HG02759 (cell line): ENCODE measurements around the gene GDF3.
"Not testable (repeated sequence)": the region's sequence is repeated elsewhere in the genome, so short reads cannot be mapped to it uniquely, and the experiment has no call there.

Experiments used
- ATAC-seq: cut with Tn5 transposase; IDR thresholded peaks from one replicate; pipeline ENCODE4 v1.9.1; 2021; ENCODE audit warnings: mild to moderate bottlenecking, moderate library complexity; ENCODE audit not compliant: unreplicated experiment

GDF3 gene

DNA sequence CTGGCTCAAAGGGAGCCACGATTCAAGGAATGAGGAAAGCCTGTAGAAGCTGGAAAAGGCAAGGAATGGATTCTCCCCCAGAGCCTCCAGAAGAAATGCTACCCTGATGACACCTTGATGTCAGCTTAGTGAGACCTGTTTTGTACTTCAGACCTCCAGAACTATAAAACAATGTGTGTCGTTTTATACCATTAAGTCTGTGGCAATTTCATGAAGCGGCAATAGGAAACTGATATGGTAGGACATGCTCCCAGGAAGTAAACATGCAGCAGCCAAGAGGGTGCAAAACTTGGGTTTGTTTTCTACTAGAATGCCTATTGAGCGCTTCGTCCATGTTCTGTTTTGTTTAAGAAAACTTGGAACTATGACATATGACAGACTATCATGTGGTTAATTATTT lies 27.4 kb downstream of the GDF3 start:
- ATAC-seq: no peak

DNA sequence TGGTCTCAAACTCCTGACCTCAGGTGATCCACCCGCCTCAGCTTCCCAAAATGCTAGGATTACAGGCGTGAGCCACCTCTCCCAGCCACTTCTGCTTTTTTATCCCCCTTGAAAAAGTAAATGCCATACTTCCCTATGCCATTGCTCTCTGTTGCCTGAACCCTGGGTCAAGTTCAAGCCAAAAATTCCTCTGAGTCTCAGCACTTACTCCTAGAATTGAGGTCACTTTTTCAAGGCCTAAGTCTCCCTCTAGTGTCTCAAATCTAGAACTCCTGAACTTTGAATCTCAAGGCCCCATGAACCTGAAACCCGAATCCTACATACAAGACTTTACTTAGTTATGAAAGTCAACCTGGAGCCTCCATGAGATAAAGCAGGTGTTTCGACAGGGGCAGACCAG lies 28.4 kb downstream of the GDF3 start:
- ATAC-seq: no peak

DNA sequence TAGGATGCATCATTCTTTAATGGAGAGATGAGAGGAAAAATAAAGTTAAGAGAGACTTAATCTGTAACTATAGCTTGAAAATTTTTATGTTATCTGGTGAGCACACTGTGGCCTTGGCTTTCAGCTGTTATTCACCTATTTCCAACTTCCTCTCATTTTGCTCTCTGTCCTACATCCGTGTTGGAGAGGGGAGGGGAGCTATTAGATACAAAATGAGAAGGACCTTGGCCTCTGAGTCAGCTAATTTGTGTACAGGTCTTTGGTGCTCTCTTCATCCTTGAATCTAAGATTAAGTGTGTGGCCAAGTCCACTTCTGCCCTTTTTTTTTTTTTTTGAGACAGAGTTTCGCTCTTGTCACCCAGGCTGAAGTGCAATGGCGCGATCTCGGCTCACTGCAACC lies 29.0 kb downstream of the GDF3 start:
- no peak for ATAC-seq

DNA sequence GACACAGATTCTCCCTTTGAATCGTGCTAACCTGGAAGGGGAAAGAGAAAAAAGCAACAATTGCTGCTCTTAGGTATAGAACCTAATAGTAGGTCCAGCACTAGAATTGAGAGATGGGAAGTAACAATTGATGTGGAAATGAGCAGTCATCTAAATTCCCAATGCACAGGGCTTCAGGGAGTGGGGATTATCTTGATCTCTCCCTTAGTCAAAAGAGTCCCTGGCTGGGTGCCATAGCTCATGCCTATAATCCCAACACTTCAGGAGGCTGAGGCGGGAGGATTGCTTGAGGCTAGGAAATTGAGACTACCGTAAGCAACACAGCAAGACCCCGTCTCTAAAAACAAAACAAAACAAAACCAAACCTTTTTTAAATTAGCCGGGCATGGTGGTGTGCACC lies 33.8 kb downstream of the GDF3 start:
- ATAC-seq: no peak

DNA sequence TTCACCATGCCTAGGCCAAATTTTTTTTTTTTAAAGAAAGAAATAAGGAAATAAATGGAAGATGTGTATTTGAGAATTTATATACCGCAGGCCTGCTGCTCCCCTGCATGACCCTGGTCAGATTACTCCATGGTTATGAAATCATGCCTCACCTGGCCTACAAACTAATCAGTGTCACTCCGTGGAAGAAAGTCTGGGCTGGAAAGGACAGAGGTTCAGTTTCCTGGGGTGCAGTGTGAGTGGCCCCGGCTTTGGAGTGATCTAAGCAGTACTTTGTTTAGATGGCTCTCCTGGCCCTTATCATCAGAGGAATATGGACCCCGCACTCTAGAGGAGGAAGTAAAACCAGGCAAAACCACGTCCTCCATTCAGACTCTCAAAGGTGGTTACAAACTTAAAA lies 39.5 kb downstream of the GDF3 start:
- no peak for ATAC-seq

DNA sequence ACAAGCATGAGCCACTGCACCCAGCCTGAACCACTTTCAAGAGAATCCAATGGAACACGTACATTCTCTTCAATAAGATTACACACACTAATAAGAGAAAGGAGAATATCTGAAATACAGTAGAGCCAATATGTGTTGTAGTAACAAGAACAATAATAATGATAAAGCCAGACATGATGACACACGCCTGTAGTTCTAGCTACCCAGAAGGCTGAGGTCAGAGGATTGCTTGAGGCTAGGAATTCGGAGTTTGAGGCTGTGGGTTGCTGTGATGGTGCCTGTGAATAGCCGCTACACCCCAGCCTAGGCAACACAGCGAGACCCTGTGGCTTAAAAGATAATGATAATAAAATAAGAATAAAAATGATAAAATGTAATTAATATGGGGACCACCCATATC lies 45.5 kb downstream of the GDF3 start:
- no peak for ATAC-seq

DNA sequence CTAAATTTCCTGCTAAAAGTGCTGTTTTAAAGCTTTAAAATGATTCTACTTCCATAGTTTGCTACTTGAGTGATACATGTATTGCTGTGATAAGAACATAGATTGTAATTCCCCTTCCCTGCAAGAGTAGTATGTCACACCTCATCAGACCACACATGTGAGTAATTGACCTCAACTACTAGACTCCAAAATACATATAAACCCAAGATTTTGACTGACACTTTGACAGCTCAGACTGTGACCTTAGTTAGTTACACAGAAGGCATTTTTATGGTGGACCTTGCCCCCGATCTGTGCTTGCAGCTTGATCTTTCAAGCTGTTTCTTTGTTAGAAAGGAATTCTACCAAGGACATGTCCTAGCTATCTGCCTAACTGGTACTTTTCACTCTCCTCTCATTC lies 48.5 kb downstream of the GDF3 start:
- ATAC-seq: no peak

DNA sequence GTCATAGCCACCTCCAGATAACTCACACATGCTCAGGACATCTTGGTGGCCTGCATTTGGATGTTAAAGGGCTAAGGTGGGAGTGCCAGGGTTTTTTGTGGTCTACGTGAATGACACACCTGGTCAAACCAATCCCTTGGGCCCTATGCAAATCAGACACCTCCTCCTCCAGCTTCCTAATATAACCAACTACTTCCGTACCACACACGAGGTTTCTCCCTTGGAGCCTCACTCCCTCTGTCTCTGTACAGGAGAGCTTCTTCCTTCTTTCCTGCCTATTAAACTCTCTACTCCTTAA lies 49.4 kb downstream of the GDF3 start:
- ATAC-seq: no peak

DNA sequence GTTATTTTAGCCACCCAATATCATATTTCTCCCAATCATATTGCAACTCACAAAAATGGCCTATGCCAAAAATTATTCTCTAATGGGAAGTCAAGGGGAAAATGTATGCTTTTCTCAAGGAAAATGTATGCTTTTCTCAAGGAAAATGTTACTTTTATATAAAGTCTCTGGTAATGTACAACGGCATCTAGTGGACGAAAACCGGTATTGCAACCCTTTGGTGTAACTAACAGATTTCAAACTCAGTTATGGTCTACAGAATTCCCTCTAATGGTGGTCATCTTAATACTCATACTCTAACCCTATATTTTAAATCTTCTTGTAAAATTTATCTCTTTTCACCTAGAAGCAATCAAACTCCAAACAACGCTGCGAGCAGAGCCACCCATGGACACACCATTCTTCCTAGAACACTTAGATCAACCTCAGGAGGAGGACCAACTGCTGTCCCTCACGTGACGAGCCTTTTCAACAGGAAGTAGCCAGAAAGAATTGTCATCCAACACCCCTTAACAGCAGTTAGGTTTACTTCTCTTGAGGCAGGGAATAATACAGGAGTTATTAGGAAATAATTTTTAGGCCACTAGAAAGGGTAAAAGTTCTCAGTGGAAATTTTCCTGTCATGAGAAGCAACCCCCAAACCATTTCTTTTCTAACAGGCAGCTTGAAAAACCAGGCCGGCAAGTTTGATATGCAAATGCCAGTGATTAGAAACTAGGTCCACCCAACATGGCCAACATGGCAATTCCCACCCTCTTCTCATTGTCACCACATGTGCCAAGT lies 50.0 kb downstream of the GDF3 start:
- no peak for ATAC-seq

DNA sequence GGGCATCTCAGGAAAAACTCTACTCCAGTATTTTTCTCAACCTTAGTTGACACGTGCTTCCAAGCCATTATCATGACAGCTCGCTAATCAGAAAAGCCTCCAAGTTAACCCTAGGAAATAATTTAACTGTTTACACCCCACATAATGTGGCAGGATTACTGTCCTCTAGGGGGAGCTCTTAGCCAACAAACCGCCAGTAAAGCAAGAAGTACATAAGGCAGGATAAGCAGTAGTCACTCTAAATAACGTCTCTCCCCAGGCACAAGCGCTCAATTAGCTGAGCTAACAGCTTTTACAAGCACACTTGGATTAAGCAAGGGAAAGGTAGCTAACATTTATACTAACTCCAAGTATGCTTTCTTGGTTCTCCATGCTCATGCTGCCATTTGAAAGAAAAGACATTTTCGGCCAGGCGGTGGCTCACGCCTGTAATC lies 52.7 kb downstream of the GDF3 start:
- no peak for ATAC-seq

DNA sequence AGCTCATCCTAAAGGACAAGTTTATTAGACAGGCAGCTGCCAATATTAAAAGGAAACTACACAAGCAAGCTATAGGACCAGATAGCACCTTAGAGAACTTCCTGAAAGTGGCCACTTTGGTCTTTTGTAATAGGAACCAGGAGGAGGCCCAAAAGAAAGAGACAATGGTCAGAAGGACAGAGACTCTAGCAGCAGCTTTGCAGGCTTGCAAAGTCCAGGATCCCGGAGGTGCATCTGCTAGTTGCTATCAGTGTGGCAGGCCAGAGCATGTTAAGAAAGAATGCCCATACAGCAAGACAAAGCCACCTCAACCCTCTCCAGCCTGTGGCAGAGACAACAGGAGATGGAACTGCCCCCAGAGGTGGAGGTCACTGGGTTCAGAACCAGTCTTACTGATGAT lies 53.3 kb downstream of the GDF3 start:
- no peak for ATAC-seq

DNA sequence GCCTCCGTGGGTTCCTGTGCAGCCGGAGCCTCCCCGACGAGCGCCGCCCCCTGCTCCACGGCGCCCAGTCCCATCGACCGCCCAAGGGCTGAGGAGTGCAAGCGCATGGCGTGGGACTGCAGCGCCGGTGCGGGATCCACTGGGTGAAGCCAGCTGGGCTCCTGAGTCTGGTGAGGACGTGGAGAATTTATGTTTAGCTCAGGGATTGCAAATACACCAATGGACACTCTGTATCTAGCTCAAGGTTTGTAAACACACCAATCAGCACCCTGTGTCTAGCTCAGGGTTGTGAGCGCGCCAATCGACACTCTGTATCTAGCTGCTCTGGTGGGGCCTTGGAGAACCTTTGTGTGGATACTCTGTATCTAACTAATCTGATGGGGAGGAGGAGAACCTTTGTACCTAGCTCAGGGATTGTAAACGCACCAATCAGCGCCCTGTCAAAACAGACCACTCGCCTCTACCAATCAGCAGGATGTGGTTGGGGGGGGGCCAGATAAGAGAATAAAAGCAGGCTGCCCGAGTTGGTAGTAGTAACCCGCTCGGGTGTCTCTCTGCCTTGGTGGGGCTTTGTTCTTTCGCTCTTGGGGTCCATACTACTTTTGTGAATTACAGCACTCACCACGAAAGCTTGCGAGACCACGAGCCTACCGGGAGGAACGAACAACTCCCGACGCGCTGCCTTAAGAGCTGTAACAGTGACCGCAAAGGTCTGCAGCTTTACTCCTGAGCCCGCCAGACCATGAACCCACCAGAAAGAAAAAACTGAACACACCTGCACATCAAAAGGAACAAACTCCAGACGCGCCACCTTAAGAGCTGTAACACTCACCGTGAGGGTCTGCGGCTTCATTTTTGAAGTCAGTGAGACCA lies 55.2 kb downstream of the GDF3 start:
- not testable (repeated sequence) for ATAC-seq
